ENCODE results near the gene SPTBN4.
"Not testable (repeated sequence)": the region's sequence is repeated elsewhere in the genome, so short reads cannot be mapped to it uniquely, and the experiment has no call there.

SPTBN4 gene

GRCh38 chr19:40502647-40503319 is 36.0 kb downstream of the SPTBN4 start:
- DNase-seq (ENCODE audit: low read depth, low spot score) = no peak

DNA sequence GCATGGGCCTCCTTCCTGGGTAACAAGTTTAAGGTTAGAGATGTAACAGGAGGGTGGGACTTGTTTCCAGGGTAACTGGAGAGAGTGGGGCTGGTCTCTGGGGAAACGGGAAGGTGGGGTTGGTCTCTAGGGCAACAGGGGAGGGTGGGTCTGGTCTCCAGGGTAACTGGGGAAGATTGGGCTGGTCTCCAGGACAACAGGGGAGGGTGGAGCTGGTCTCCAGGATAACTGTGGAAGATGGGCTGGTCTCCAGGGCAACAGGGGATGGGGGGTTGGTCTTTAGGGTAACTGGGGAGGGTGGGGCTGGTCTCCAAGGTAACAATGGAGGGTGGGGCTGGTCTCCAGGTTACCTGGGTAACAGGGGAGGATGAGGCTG is 36.5 kb downstream of the SPTBN4 start:
- DNase-seq (ENCODE audit: low read depth, low spot score) = no peak

DNA sequence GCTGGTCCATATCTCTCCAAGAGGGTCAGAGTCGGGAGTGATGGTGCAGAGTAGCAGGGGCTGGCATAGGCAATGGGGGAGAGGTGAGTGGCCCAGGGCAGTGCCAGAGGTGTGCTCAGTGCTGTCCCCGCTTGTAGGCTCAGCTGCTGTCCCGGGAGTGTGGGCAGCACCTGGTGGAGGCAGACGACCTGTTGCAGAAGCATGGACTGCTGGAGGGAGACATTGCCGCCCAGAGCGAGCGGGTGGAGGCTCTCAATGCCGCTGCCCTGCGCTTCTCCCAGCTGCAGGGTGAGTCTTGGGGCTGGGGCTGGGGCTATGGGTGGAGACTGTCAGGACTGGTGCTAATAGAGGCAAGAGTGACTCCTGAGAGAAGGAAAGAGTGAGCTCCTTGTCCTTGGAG is 39.3 kb downstream of the SPTBN4 start:
- no peak for DNase-seq (ENCODE audit: low read depth, low spot score)

- no peak for DNase-seq (ENCODE audit: low read depth, low spot score)
These were observed 41.1 kb downstream of the SPTBN4 start for GRCh38 chr19:40507892-40508291.

GRCh38 chr19:40508739-40509260 is 42.0 kb downstream of the SPTBN4 start:
- DNase-seq (ENCODE audit: low read depth, low spot score) = no peak

- DNase-seq (ENCODE audit: low read depth, low spot score) = peak; percentile 64
These were observed 43.8 kb downstream of the SPTBN4 start for GRCh38 chr19:40510526-40511115.

- no peak for DNase-seq (ENCODE audit: low read depth, low spot score)
These were observed 44.7 kb downstream of the SPTBN4 start for GRCh38 chr19:40511487-40511886.

GRCh38 chr19:40512110-40512472 is 45.3 kb downstream of the SPTBN4 start:
- DNase-seq (ENCODE audit: low read depth, low spot score) = no peak

DNA sequence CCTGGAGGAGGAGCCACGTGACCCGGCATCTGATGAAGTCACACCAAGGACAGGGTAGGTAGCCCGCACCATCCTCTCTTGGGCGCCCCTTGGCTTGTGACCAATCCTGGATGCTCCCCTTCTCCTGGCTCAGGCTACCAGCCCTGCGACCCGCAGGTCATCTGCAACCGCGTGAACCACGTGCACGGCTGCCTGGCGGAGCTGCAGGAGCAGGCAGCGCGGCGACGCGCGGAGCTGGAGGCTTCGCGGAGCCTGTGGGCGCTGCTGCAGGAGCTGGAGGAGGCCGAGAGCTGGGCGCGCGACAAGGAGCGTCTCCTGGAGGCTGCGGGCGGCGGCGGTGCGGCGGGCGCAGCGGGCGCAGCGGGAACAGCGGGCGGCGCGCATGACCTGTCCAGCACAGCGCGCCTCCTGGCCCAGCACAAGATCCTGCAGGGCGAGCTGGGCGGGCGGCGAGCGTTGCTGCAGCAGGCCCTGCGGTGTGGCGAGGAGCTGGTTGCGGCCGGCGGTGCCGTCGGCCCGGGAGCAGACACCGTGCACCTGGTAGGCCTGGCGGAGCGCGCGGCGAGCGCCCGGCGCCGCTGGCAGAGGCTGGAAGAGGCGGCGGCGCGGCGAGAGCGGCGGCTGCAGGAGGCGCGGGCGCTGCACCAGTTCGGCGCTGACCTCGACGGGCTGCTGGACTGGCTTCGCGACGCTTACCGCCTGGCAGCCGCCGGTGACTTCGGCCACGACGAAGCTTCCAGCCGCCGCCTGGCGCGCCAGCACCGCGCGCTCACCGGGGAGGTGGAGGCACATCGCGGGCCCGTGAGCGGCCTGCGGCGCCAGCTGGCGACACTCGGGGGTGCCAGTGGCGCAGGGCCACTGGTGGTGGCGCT is 45.9 kb downstream of the SPTBN4 start:
- DNase-seq (ENCODE audit: low read depth, low spot score) = peak; percentile 64

DNA sequence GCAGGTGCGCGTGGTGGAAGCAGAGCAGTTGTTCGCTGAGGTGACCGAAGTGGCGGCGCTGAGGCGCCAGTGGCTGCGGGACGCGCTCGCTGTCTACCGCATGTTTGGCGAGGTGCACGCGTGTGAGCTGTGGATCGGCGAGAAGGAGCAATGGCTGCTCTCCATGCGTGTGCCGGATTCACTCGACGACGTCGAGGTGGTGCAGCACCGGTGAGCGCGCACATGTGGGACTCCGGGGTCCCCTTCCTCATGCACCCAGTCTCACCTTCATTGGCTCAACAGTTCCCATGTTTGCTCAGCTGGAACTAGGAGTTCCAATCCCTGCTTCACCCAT is 46.5 kb downstream of the SPTBN4 start:
- DNase-seq (ENCODE audit: low read depth, low spot score) = no peak

GRCh38 chr19:40513741-40514315 is 47.0 kb downstream of the SPTBN4 start:
- DNase-seq (ENCODE audit: low read depth, low spot score) = no peak

DNA sequence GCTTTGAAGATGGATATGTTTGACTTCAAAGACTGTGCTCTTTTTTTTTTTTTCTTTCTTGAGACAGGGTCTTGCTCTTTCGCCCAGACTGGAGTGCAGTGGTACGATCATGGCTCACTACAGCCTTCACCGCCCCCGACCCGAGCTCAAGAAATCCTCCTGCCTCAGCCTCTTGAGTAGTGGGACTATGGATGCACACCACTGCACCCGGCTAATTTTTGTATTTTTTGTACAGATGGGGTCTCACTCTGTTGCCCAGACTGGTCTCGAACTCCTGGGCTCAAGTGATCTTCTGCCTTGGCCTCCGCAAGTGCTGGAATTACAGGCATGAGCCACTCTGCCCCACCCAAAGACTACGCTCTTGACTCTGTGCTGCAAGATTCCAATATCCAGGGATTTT is 50.4 kb downstream of the SPTBN4 start:
- no peak for DNase-seq (ENCODE audit: low read depth, low spot score)

GRCh38 chr19:40519352-40520322 is 52.8 kb downstream of the SPTBN4 start:
- peak; percentile 47 for DNase-seq (ENCODE audit: low read depth, low spot score)

GRCh38 chr19:40521276-40521675 is 54.5 kb downstream of the SPTBN4 start:
- DNase-seq (ENCODE audit: low read depth, low spot score) = no peak

DNA sequence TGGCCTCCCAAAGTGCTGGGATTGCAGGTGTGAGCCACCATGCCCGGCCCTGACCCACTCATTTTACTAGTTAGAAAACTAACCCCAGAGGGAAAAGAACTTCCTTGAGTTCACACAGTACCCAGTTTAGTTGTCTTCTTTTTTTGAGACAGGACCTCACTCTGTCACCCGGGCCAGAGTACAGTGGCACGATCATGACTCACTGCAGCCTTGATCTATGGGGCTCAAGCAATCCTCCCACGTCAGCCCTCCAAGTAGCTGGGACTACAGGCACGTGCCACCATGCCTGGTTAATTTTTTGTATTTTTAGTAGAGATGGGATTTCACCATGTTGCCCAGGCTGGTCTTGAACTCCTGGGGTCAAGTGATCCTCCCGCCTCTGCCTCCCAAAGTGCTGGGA is 55.1 kb downstream of the SPTBN4 start:
- not testable (repeated sequence) for DNase-seq (ENCODE audit: low read depth, low spot score)

- DNase-seq (ENCODE audit: low read depth, low spot score) = peak; percentile 62
These were observed 56.7 kb downstream of the SPTBN4 start for GRCh38 chr19:40523322-40524047.

DNA sequence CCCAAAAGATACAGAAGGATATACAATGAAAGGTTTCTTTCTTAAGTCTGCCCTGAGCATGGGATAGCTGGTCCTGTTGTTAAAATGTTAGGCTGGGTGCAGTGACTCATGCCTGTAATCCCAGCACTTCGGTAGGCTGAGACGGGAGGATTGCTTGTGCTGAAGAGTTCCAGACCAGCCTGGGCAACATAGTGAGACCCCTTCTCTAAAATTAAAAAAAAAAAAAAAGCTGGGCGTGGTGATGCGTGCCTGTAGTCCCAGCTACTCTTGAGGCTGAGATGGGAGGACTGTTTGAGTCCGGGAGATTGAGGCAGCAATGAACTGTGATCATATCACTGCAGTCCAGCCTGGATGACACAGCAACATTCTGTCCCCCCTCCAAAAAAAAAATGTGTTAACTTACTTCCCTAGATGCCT is 57.3 kb downstream of the SPTBN4 start:
- DNase-seq (ENCODE audit: low read depth, low spot score) = no peak

DNA sequence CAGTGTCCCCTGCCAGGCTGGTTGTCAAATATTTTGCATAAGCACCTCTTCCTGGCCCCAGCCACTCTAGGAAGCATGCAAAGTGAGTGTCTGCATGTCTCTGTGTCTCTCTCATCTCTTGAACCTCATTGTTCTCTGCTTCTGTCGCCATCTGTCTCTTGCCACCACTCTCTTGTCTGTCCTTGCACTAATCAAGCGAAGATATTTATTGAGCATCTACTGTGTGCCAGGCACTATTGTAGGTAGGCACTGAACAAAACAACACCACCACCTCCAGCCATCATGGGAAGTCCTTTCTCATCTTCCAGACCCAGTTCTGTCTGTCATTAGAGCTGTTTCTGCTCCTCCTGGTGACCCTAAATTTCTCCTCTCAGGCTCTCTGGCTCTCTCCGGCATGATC is 57.9 kb downstream of the SPTBN4 start:
- DNase-seq (ENCODE audit: low read depth, low spot score) = no peak

- no peak for DNase-seq (ENCODE audit: low read depth, low spot score)
These were observed 58.6 kb downstream of the SPTBN4 start for GRCh38 chr19:40525234-40526051.

DNA sequence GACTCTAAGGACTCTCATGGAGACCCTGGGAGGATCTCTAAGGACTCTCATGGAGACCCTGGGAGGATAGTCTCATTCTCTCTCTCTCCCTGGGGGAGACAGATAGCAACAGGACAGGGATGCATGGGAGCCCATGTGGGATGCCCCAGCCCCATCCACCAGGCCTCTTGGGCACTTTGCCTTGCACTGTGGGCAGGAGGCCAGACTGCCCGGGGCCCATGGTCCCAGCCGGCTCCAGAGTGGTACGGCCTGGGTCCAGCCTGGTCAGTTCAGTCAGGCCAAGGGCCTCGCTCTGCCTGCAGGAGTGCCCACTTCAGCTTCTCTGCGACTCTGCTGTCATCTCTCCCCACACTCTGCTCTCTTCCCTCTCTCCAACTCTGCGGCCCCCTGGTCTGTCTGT is 61.3 kb downstream of the SPTBN4 start:
- no peak for DNase-seq (ENCODE audit: low read depth, low spot score)
